Measurements from ENCODE around the gene SHISA7.
"Not testable (repeated sequence)": the region's sequence is repeated elsewhere in the genome, so short reads cannot be mapped to it uniquely, and the experiment has no call there.

DNA sequence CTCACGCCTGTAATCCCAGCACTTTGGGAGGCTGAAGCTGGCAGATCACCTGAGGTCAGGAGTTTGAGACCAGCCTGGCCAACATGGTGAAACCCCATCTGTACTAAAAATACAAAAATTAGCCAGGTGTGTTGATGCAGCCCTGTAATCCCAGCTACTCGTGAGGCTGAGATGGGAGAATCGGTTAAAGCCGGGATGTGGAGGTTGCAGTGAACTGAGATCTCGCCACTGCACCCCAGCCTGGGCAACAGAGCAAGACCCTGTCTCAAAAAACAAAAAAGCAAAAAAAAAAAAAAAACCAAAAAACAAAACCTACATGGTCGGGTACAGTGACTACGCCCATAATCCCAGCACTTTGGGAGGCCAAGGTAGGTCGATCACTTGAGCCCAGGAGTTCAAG is 33.9 kb downstream of the SHISA7 start:
- TF ChIP-seq, protein P1, sequence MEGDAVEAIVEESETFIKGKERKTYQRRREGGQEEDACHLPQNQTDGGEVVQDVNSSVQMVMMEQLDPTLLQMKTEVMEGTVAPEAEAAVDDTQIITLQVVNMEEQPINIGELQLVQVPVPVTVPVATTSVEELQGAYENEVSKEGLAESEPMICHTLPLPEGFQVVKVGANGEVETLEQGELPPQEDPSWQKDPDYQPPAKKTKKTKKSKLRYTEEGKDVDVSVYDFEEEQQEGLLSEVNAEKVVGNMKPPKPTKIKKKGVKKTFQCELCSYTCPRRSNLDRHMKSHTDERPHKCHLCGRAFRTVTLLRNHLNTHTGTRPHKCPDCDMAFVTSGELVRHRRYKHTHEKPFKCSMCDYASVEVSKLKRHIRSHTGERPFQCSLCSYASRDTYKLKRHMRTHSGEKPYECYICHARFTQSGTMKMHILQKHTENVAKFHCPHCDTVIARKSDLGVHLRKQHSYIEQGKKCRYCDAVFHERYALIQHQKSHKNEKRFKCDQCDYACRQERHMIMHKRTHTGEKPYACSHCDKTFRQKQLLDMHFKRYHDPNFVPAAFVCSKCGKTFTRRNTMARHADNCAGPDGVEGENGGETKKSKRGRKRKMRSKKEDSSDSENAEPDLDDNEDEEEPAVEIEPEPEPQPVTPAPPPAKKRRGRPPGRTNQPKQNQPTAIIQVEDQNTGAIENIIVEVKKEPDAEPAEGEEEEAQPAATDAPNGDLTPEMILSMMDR (tag by site-specific recombination; IDR thresholded peaks at IDR 0.05), result not testable (repeated sequence)
- TF ChIP-seq ZBTB1 (tag by site-specific recombination; IDR thresholded peaks at IDR 0.05); ZNF324 (tag by site-specific recombination; IDR thresholded peaks at IDR 0.05); ZNF133 (tag by site-specific recombination; IDR thresholded peaks at IDR 0.05); YY1 (tag by site-specific recombination; IDR thresholded peaks at IDR 0.05); ZNF830 (tag by site-specific recombination; IDR thresholded peaks at IDR 0.05; ENCODE audit: low read depth); KLF10 (tag by site-specific recombination; IDR thresholded peaks at IDR 0.05); ZNF24 (tag by site-specific recombination; IDR thresholded peaks at IDR 0.05): not testable (repeated sequence)
